GM04503 (cell line): Measurements from ENCODE around the gene ARSB.
A peak's percentile ranks its signal among the peaks of the same experiment; 100 is the strongest.
"Not testable (repeated sequence)": the region's sequence is repeated elsewhere in the genome, so short reads cannot be mapped to it uniquely, and the experiment has no call there.

Experiments used
- DNase-seq: peaks from one replicate; pipeline ENCODE4 v3.0.0-alpha.2; 2012; ENCODE audit warnings: low read depth

The ARSB gene

GRCh38 chr5:78903353-78903752 is 81.8 kb downstream of the ARSB start:
- DNase-seq: no peak

GRCh38 chr5:78899922-78900362 is 85.2 kb downstream of the ARSB start:
- no peak for DNase-seq

GRCh38 chr5:78896132-78896531 is 89.0 kb downstream of the ARSB start:
- no peak for DNase-seq

DNA sequence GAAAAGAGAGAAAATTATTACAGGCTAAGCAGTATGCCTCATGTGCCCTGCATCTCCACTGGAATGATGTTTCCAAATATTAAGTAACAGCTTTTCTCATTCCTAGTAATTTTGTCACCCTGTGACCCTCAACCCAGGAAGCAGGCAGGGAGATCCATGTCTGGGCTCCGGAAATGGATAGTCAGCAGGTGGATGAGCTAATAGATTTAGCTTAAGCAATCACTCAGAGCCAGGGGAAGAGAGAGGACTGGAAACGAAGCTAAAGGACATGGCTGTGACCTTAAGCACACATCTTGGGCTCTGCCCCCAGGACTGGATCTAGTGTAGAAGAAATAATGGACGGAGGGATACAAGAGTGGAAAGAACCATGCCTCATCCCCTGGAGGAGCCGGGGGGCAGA is 89.5 kb downstream of the ARSB start:
- DNase-seq: no peak

DNA sequence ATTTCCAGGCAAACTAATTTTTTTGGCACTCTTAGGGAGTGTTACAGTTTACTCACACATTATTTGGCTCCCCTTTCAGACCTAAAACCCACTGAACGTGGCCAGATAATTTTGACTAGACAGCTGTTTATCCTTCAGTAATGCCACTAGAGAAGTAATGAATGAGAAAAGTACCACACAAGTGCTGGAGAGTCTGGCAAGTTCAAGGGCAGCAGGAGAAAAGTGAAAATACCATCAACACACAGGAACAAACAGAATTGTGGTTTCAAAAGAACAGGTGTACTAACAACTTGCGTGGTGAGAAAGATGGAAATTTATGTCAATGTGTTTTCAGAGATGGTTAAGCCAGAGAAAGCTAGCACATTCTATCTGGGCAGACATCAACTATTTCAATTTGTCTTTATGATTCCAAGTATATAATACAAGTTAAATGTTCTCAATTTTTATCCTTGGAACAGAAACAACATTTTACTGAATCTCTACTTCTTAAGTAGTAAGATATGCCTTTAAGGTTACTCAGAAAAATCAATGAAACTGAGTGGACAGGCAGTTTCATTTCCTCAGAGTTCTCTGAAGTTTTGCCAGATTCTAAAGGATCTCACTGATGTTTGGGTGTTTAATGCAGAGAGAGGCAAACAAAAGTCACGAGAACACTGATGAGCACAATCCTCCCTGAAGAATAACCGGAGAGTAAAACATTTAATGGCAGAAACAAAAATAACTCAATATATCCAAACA is 91.0 kb downstream of the ARSB start:
- DNase-seq: no peak

GRCh38 chr5:78890667-78891379 is 94.3 kb downstream of the ARSB start:
- DNase-seq: no peak

GRCh38 chr5:78889369-78890140 is 95.6 kb downstream of the ARSB start:
- DNase-seq: peak; percentile 34

DNA sequence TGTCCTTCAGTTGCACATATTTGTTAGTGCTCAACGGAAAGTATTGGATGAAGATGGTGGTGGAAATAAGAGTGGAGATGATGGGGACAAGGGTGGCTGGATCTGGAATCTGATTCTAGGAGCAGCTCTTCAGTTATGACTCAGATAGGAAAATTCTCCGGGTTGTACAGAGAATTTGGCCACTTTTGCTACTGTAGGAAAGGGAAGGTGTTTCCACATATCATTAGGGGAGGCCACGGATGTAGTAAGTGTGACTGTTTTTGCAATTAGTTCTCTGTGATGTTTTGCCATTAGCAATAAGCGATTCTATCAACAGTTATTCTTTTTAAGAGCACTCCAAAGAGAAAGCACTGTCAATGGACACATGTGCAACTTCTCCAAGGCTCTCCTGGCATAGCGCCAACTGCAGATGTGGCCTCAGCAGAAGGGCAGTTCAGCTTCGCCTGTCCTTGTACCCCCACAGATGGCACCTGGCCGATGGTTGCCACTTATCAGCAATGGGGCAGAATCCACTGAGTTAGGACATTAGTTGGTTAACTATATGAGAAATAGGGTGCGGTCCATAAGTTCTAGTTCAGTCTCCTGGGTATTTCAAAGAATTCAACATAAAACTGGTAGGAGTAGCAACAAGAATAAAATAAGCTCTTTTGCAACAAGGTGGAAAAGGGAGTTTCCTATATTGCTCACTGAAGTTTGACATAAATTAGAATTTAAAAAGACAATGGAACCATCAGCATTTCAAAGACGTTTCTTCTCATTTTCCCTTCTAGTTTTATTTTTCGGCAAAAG is 96.3 kb downstream of the ARSB start:
- DNase-seq: no peak

GRCh38 chr5:78887384-78888118 is 97.6 kb downstream of the ARSB start:
- no peak for DNase-seq

DNA sequence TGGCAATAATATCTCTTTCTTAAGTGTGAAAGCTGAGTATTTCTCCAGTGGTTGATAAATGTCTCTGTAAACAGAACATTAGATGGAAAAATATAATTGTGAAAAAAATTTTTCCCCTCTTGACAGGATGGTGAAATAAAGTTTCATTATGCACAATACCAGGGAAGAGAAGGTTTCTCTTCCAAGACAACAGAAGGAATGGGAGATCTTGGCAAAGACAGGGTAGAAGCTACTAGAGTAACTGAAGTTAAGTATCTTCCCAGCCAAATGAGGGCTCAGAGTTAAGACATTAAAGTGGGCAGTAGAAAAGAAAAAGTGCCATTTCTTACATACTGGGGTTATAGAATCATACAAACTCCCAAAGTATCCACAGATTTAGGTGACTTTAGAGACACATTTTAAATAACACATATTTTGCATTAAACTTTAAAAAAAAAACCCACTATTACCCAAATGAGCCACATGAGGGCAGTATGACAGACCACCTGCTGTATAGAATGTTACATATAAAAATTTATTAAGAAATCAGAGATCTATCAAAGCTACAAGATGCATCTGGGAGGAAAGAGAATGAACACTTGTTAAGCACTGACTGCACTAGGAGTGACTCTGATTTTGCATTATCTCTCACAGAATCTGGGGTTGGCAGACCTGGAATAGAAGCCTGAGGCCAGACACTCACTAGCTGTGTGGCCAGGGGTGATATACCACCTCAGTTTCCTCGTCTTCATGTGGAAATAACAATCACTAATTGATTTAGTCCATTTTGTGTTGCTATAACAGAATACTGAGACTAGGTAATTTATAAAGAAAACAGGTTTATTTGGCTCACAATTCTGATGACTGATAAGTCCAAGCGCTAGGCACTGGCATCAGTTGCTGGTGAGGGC is 98.5 kb downstream of the ARSB start:
- no peak for DNase-seq

- DNase-seq: no peak
These were observed 103.2 kb downstream of the ARSB start for GRCh38 chr5:78881884-78882283.

- DNase-seq: no peak
These were observed 105.6 kb downstream of the ARSB start for GRCh38 chr5:78879516-78879915.

DNA sequence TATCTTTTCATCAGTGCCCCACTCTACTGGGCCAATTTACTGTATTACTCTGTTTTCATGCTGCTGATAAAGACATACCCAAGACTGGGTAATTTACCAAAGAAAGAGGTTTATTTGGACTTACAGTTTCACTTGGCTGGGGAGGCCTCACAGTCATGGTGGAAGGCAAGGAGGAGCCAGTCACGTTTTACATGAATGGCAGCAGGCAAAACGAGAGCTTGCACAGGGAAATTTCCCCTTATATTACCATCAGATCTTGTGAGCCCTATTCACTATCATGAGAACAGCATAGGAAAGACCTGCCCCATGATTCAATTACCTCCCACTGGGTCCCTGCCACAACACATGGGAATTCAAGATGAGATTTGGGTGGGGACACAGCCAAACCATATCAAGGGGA is 119.0 kb downstream of the ARSB start:
- DNase-seq: not testable (repeated sequence)

GRCh38 chr5:78858364-78858763 is 126.7 kb downstream of the ARSB start:
- DNase-seq: no peak

- no peak for DNase-seq
These were observed 130.1 kb downstream of the ARSB start for GRCh38 chr5:78855026-78855425.

DNA sequence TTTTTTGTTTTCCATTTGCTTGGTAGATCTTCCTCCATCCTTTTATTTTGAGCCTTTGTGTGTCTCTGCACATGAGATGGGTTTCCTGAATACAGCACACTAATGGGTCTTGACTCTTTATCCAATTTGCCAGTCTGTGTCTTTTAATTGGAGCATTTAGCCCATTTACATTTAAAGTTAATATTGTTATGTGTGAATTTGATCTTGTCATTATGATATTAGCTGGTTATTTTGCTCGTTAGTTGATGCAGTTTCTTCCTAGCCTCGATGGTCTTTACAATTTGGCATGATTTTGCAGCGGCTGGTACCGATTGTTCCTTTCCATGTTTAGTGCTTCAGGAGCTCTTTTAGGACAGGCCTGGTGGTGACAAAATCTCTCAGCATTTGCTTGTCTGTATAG is 133.2 kb downstream of the ARSB start:
- not testable (repeated sequence) for DNase-seq

GRCh38 chr5:78845470-78845869 is 139.6 kb downstream of the ARSB start:
- no peak for DNase-seq

DNA sequence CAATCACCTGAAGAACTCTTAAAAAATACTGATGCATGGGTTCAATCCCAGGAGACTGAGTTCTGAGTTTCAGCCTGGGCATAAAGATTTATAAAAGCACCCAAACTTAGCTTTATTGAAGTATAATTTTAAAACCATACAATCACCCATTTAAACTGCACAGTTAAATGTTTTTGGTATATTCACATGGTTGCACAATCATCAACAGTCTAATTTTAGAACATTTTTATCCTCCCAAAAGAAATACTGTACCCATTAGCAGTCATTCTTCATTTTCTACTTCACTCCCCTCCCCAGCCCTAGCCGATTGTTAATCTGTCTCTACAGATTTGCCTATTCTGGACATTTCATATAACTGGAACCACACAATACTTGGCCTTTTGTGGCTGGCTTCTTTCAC is 141.7 kb downstream of the ARSB start:
- no peak for DNase-seq

DNA sequence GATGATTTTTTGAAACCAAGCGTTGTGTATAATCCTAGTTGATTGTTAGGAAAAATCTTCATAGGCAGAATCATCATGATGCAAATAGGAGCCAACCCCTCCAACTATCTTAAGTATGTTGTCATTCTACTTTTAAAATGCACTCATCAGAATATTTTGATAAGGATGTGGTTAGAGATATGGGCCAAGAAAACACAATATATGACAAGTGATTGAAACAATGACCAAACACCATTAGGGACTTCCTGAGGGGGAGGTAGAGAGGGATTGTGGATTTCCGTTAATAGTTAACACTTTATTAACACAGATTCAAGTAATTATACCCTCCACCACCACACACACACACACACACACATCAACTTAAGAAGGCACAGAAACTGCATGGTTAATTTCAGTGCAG is 143.3 kb downstream of the ARSB start:
- DNase-seq: no peak

DNA sequence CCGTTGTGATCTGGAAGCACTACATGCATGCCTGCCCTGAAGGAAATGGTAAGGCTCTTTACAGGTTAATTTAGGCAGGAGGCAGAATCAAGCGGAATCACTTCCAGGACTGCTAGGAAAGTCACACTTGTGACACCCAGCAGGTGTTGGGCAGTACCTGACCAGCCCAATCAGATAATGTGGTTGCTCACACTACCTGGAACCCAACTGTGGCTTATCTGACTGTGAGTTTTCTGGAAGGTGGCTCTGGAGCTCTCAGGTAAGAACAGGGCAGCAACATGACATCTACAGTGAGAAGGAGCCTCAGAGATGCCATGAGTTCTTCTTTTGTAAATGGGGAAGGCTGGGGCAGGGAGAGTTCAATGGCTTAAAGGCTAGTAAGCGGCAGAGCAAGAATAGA is 146.4 kb downstream of the ARSB start:
- DNase-seq: no peak
